HG03095 (cell line): ENCODE results near the gene COL28A1.
"Not testable (repeated sequence)": the region's sequence is repeated elsewhere in the genome, so short reads cannot be mapped to it uniquely, and the experiment has no call there.

Source experiments
- ATAC-seq: cut with Tn5 transposase; IDR thresholded peaks from one replicate; pipeline ENCODE4 v1.9.1; 2021; ENCODE audit warnings: moderate library complexity; ENCODE audit not compliant: unreplicated experiment

COL28A1 gene

GRCh38 chr7:7562736-7563135 lies 27.1 kb upstream of the COL28A1 start:
- ATAC-seq, result no peak

- not testable (repeated sequence) for ATAC-seq
Observed at GRCh38 chr7:7561591-7561990, 25.9 kb upstream of the COL28A1 start.

GRCh38 chr7:7557252-7557651 lies 21.6 kb upstream of the COL28A1 start:
- ATAC-seq, result no peak

DNA sequence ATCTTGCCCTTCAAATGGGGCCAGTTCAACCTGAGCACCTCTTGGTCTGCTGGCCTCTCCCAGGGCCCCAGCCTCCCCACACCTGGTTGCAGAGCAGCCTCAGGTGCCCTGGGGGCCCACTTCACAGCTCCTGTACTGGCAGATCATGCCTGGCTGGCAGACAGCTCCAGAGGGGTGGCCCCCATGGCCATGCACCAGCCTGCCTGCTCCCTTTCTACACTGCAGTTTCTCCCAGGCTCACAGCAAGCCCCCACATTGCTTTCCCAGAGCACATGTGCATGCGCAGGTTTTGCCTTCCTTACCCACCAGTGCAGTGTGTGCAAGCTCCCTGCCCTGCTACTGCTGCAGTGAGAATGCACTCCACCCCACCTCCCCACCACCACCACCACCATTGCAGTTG lies 21.2 kb upstream of the COL28A1 start:
- ATAC-seq, result no peak

DNA sequence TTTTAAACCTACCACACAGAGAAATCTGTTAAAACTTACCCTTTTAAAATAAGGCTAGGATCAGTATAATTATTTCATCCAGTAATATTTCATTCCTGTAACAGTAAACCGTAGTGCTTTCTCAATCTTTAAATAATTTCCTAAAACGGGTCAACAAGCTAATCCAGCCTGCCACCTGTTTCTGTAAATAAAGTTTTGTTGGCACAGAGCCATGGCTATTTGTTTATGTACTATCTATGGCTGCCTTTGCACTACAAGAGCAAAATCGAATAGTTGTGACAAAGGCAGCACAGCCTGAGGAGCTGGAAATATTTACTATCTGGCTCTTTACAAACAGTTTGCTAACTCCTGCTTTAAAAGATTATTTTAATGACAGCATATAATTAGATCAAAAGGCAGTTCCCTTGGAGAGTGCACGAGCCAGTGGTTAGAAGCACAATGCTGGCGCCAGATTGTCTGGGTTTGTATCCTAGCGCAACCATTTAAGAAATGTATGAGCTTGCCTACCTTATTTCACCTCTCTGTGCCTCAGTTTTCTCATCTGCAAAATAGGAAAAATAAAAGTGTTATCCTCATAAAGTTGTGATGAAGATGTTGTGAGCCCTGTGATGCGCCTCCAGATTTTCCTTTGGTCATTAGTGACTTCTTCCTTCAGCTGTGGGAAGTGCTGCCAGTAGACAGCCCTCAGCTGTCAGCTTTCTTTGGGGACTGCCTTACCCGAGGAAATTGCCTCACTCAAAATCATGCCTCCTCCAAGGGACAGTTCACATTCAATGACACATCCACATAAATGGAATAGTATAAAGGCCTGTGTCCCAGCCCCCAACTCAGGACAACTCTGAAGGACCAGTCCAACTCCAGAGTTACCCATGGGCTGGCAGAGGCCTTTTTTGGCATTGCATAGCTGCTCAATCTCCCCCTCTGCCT lies 19.2 kb upstream of the COL28A1 start:
- no peak for ATAC-seq

DNA sequence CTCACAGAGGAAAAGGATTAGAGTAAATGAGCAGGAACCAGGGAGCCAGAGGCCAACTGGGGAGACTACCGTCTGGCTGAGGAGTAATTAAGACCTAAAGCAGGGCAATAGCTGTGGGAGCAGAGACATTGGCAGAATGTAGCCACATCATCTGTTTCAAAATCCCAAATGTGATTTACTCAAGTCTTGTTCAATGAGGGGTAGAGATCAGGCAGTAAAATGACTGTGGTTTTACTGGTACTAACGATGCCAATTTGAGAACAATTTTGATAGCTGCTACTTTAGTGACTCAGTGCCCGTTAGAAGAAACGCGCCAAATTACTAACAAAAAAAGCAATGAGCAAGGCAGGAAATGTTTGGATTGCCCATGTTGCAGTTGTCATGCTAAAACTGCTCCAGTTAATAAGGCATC lies 18.4 kb upstream of the COL28A1 start:
- no peak for ATAC-seq

DNA sequence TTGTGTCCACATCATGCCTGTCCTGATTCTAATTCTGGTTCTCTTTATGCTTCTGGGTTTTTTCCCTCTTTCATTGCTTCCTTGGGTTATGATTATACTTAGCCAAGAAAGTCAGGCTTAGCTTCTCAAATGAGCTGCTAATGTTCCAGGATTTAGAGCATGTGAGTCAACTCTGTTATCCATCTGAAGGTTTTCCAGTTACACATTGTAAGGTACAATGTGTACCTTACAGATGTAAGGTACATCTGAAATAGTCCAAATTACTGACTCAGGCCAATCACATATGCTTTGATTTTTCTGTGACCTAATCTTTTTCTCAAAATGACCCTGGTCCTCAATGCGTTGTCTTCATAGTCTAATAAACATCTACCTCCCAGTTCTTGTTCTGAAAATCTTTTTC lies 17.7 kb upstream of the COL28A1 start:
- no peak for ATAC-seq

DNA sequence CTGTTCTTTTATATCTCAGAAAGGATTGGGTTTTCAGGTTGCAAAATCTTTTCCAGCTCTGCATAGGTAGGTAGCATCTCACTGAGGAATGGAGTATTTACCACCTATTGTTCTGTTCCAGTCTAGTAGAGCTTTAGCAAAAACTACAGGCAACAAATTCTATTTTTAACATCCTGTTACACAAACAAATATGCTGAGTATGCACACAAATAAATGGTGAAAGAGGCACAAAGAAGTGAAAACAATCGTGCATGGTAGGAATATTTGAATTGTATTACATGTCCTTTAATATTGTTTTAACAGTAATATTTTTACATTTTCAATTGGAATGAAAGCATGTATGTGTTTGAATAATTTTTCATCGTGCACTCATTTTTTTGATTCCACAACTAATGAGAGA lies 16.5 kb upstream of the COL28A1 start:
- ATAC-seq, result no peak

- ATAC-seq, result no peak
Observed at GRCh38 chr7:7550663-7551062, 15.0 kb upstream of the COL28A1 start.

DNA sequence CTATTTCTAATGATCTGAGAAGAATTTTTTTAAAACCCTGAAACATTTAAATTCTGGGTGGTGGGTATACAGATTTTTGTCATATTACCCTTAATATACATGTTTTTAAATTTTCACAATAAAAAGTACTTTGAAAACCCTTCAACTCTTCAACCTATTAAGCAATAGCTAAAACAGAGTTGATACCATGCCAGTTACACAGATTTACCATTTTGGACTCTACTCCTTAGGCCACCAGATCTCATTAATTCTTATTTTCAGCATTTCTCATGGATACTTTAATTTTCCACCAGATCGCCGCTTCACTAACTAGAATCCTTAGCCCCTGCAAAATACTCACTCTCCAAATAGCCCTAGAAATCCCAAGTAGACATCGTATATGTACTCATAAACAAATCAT lies 12.7 kb upstream of the COL28A1 start:
- no peak for ATAC-seq

DNA sequence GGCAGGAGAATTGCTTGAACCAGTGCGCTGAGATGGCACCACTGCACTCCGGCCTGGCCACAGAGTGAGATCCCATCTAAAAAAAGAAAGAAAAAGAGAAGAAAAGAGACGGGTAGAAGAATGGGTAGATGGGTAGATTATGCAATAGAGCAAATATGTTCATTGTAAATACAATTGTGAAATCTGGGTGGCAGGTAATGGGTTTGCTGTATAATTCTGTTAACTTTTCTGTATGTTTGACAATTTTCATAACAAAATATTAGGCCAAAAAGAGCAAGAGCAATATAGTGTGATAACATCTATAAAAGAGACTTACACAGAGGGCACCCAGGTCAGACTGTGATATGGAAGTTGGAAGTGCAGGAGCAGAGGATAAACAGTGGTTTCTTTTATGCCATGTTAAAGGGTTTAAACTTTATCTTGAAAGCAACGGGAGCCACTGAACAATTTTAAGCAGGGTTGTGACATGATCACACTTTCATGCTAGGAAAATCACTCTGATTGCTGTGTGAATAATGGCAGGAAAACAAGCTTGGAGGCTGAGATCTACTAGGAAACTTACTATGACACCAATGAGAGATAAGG lies 6.7 kb upstream of the COL28A1 start:
- no peak for ATAC-seq

GRCh38 chr7:7539711-7540110 lies 4.0 kb upstream of the COL28A1 start:
- no peak for ATAC-seq

DNA sequence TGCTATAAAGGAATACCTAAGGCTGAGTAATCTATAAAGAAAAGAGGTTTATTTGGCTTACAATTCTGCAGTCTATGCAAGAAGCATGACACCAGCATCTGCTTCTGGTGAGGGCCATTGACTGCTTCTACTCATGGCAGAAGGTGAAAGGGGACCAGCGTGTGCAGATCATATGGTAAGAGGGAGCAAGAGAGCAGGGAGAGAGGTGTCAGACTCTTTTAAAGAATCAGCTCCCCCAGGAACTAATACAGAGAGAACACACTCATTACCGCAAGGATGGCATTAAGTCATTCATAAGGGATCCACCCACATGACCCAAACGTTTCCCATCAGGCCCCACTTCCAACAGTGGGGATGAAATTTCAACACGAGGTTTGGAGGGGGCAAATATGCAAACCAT lies 3.5 kb upstream of the COL28A1 start:
- ATAC-seq, result no peak

DNA sequence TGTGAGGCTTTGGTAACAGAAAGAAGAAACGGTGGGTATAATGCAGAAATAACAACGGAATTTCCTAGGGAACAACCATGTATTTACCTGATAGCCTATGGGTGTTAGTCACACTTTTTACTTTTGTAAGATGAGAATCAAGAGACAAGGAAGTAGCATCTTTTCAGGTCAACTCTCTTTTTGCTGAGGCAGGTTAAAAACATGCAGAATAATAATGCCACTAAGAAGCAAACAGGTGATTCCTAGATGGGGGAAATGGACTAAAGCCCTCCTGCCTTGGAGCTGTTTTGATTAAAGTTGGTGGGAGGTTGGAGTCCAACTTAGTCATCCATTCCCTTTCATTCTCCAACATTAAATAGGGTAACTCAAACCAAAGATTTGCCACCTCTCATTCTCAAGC lies 2.0 kb upstream of the COL28A1 start:
- no peak for ATAC-seq

GRCh38 chr7:7536396-7537019 lies 835 bp upstream of the COL28A1 start:
- ATAC-seq, result no peak

DNA sequence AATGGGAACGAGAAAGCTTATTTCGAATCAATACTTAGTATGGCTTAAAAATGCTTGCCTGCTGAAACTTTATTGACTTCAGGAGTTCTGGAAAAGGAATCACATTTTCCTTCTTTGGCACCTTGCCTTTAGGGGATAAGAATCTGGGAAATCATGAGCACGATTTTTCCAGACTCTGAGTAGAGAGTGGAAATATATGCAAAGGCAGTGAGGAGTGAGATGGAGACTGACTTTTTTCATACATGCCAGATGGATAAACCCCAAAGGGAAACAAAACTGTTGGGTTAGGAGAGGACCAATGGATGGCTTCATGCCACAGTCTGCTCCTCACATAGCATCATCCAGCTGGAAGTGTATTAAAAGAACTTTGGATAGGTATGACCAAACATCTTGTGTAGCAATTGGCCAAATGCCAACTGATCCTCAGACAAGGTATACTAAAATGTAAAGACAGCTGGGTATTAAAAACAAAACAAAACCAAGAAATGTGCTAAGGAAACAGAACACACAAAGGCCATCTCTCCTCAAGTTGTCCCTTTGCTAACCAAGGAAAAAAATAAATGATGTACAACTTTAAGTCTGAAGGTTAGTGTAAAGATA lies 1.7 kb downstream of the COL28A1 start:
- no peak for ATAC-seq

- ATAC-seq, result no peak
Observed at GRCh38 chr7:7529328-7529727, 6.3 kb downstream of the COL28A1 start.

DNA sequence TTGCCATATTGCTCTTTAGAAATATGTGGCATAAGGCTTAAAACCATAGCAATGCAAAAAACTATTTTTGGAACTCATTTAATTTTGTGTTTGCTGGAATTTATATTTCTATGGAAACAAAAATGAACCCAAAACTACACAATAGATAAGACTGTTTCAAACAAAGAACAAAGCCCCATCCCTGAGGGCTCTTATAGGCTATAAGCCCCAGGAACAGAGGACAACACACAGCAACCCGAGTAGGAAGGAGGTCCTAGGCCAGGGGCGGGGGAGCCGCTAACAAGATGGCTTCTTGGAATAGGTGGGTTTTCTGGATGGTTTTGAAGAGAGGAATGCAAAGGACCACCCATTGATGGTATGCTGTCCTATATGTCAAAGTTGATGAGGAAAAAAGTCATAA lies 8.6 kb downstream of the COL28A1 start:
- ATAC-seq, result no peak

DNA sequence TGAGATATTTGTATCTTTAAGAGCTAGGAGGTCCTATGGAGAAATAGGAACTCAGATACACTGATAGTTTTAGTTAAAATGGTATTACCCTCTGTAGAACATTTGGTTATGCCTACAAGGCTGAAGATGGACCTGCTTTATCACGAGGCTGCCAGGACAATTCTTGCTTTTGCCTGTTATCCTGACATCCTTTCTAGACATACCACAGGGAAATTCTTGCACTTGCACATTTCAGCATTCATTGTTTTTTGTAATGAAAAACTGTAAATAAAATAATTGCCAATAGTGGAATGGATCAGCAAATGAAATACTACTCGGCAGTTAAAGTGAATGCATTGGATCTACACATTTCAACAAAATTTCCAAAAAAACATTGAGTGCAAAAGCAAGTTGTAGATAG lies 9.7 kb downstream of the COL28A1 start:
- ATAC-seq, result no peak

DNA sequence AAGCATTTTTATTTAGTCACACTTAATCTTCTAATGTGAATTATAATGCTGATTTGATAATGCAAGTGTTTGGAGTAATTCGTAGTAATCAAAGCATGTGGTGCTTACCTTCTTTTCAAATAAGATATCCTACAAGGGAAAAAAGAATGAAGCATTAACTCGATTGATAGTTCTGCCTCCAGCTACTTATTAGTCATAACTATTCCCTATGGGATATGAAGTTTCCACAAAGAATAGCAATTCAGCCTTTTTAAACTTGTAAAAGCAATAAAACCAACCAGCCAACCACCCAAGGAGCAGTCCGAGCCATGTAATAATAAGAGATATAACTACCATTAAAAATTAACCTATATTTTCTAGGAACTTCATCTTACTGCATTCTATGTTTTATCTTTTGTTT lies 11.6 kb downstream of the COL28A1 start:
- no peak for ATAC-seq

- ATAC-seq, result no peak
Observed at GRCh38 chr7:7522421-7522820, 13.3 kb downstream of the COL28A1 start.

DNA sequence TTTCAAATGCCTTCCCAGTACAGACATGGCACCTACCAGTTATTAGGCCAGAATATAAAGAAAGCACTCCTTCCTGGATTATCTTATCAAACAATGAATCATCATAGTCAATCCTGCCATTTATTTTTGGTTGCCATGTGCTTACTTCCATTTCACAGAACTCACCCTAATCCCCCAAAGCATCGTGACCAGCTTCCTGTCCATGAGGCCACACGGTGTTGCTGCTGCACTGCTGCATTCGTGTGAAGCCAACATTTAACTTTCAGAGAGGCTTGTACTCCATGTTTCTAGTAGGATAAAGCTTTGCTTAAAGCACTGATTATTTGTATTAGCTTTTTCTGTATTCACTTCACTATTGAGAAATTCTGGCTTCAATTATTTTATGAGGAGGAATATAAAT lies 14.4 kb downstream of the COL28A1 start:
- no peak for ATAC-seq
